ENCODE measurements around the gene TRIM44.

DNA sequence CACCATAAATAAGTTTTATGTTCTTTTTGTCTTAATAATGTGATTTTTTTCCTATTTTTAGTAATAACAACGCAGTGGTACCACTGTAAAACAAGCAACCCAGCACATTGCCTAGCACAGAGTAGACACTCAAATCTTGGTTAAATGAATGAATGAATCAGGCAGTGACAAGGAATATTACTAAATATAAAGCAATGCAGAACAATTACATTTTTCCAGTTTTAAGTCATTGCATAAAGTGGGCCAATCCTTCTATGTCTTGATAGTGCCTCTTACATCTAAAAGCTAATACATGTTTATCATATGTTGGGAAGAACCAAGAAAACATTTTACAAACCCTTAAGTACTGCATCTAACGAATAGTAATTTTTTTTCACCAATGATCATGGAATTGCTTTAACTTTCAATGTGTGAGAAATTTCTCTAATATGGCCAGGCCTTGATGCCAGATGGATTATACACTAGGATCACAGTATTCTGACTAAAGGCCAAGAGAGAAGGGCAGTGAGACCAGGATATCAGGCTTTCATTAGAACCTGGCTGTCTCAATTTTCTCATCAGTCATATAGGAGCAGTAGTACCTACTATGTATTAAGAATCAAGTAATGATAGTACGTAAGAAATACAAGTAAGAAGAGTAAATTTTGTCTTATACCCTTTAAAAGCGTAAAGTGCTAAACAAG is 88.5 kb downstream of the TRIM44 start:
- TF ChIP-seq ZNF274 (IDR thresholded peaks at IDR 0.05; ENCODE audit: low read depth, low read length): no peak
- no peak for TF ChIP-seq YY1 (IDR thresholded peaks at IDR 0.05; ENCODE audit: insufficient read depth, insufficient read length)

Data from NT2/D1 (cell line).